H1 (cell line): ENCODE data around the gene WIPF1. TPM values are rescaled to one million over a fixed set of nuclear protein-coding genes. Genes with fewer than 3 reads are reported as not detected.

Source experiments
- CTCF ChIA-PET: fragments of 300-600 bp; sonication (Branson Sonifier 250); formaldehyde crosslinking; loops from one replicate; lab custom pipeline; 2021; ENCODE audit not compliant: partially characterized antibody; lab: Charles Lee
- POLR2A ChIA-PET: fragments of 300-600 bp; sonication (Branson Sonifier 250); formaldehyde crosslinking; loops from one replicate; lab custom pipeline; 2021; ENCODE audit warnings: inconsistent platforms; ENCODE audit not compliant: partially characterized antibody; lab: Charles Lee
- DNase-seq, 2 experiments: peaks; one replicate each; pipeline versions ENCODE4 v3.0.0 to v3.0.0-alpha.2; 2010 to 2022; ENCODE audit warnings: low spot score in 2 of 2, low read depth in 1 of 2, mixed read lengths in 1 of 2
- FAIRE-seq: peaks from 2 replicates; lab custom pipeline; 2011; peaks lifted over from hg19 to GRCh38; lab: Jason Lieb, UNC
- H2AFZ ChIP-seq: 2 replicates; pipeline ENCODE4 v1.8.1; 2012; ENCODE audit warnings: low read length, inconsistent platforms
- H2AK5ac ChIP-seq: 2 replicates; pipeline ENCODE4 v1.6.1; 2013; ENCODE audit warnings: low read depth, low read length
- H2BK120ac ChIP-seq: replicated peaks from 2 replicates; pipeline ENCODE3; 2013; ENCODE audit warnings: low read depth, low read length, inconsistent platforms
- H2BK12ac ChIP-seq: 2 replicates; pipeline ENCODE4 v1.6.1; 2013; ENCODE audit warnings: low read depth, low read length
- H2BK15ac ChIP-seq: 2 replicates; pipeline ENCODE4 v1.6.1; 2013; ENCODE audit warnings: low read length
- H2BK20ac ChIP-seq: 2 replicates; pipeline ENCODE4 v1.6.1; 2013; ENCODE audit warnings: low read length
- H2BK5ac ChIP-seq: 2 replicates; pipeline ENCODE4 v1.6.1; 2013; ENCODE audit warnings: low read depth, low read length
- H3K14ac ChIP-seq: 2 replicates; pipeline ENCODE4 v1.6.1; 2013; ENCODE audit warnings: inconsistent platforms; ENCODE audit not compliant: insufficient read length
- H3K18ac ChIP-seq: 2 replicates; pipeline ENCODE4 v1.6.1; 2013; ENCODE audit warnings: low read length; ENCODE audit errors: extremely low read depth
- H3K23ac ChIP-seq: 2 replicates; pipeline ENCODE4 v1.6.1; 2013; ENCODE audit warnings: inconsistent platforms; ENCODE audit not compliant: insufficient read length
- H3K23me2 ChIP-seq: 2 replicates; pipeline ENCODE4 v1.6.1; 2013; ENCODE audit warnings: low read depth, low read length
- H3K27ac ChIP-seq: 2 replicates; pipeline ENCODE4 v1.6.1; 2011; ENCODE audit warnings: low read depth, low read length, inconsistent platforms
- H3K27me3 ChIP-seq, 4 experiments: replicated peaks in 1 of 4; 1 replicate in 1 of 4; 2 replicates in 3 of 4; pipeline versions ENCODE4 v1.6.1 to v1.8.1; 2011 to 2013; ENCODE audit warnings: low read length in 3 of 4, mild to moderate bottlenecking in 3 of 4, inconsistent platforms in 2 of 4, mixed read lengths in 2 of 4, moderate library complexity in 1 of 4; ENCODE audit not compliant: control insufficient read depth in 3 of 4, insufficient read depth in 3 of 4; ENCODE audit errors: extremely low read depth in 1 of 4
- H3K36me3 ChIP-seq, 4 experiments: 2 replicates each; pipeline versions ENCODE4 v1.6.1 to v1.8.1; 2011 to 2013; ENCODE audit warnings: mild to moderate bottlenecking in 4 of 4, low read length in 3 of 4, moderate library complexity in 2 of 4, control low read depth in 1 of 4, inconsistent platforms in 1 of 4; ENCODE audit not compliant: insufficient read depth in 4 of 4, control insufficient read depth in 2 of 4
- H3K4ac ChIP-seq: replicated peaks from 2 replicates; pipeline ENCODE3; 2013; ENCODE audit warnings: low read length, low read depth, mixed read lengths, inconsistent platforms; ENCODE audit not compliant: insufficient read length
- H3K4me1 ChIP-seq, 4 experiments: replicated peaks in 1 of 4; 1 replicate in 1 of 4; 2 replicates in 3 of 4; pipeline versions ENCODE4 v1.6.1 to v1.8.1; 2011 to 2013; ENCODE audit warnings: low read length in 3 of 4, inconsistent platforms in 2 of 4, mixed read lengths in 1 of 4; ENCODE audit not compliant: insufficient read depth in 4 of 4, control insufficient read depth in 3 of 4
- H3K4me2 ChIP-seq, 2 experiments: 2 replicates each; pipeline versions ENCODE4 v1.6.1 to v1.8.1; 2011 to 2013; ENCODE audit warnings: low read depth in 2 of 2, low read length in 2 of 2, control low read depth in 1 of 2, inconsistent platforms in 1 of 2, mild to moderate bottlenecking in 1 of 2; ENCODE audit not compliant: insufficient read depth in 1 of 2
- H3K4me3 ChIP-seq, 4 experiments: fragments of 200-600, 300-600 bp in 1 of 4; sonication (generic), shearing (Covaris generic), sonication (Bioruptor Twin) in 1 of 4; 2 replicates each; pipeline versions ENCODE4 v1.5.1 to v1.8.1; 2011 to 2016; ENCODE audit warnings: low read length in 4 of 4, low read depth in 3 of 4, control low read depth in 2 of 4, inconsistent platforms in 2 of 4, mild to moderate bottlenecking in 2 of 4, mixed read lengths in 1 of 4, moderate library complexity in 1 of 4; ENCODE audit not compliant: insufficient read depth in 2 of 4; ENCODE audit errors: extremely low read depth in 1 of 4
- H3K56ac ChIP-seq: replicated peaks from 2 replicates; pipeline ENCODE3; 2013; ENCODE audit warnings: low read depth, mild to moderate bottlenecking, mixed read lengths, low read length, inconsistent platforms; ENCODE audit not compliant: insufficient read length
- H3K79me1 ChIP-seq: 2 replicates; pipeline ENCODE4 v1.6.1; 2013; ENCODE audit warnings: low read depth, low read length, control low read depth
- H3K79me2 ChIP-seq, 2 experiments: 2 replicates each; pipeline versions ENCODE4 v1.6.1 to v1.8.1; 2012 to 2013; ENCODE audit warnings: low read length in 2 of 2, mild to moderate bottlenecking in 2 of 2, inconsistent platforms in 1 of 2; ENCODE audit not compliant: insufficient read depth in 2 of 2, control insufficient read depth in 1 of 2
- H3K9ac ChIP-seq, 4 experiments: replicated peaks in 1 of 4; 1 replicate in 1 of 4; 2 replicates in 3 of 4; pipeline versions ENCODE4 v1.6.1 to v1.8.1; 2011 to 2013; ENCODE audit warnings: low read depth in 3 of 4, low read length in 3 of 4, control low read depth in 2 of 4, mild to moderate bottlenecking in 2 of 4, moderate library complexity in 2 of 4, inconsistent platforms in 1 of 4; ENCODE audit errors: extremely low read depth in 1 of 4
- H3K9me3 ChIP-seq, 2 experiments: 2 replicates each; pipeline versions ENCODE4 v1.6.1 to v1.8.1; 2012 to 2013; ENCODE audit warnings: mild to moderate bottlenecking in 2 of 2, moderate library complexity in 2 of 2, control low read depth in 1 of 2, inconsistent platforms in 1 of 2, low read depth in 1 of 2, low read length in 1 of 2, mixed read lengths in 1 of 2; ENCODE audit not compliant: insufficient read depth in 2 of 2
- H4K20me1 ChIP-seq, 2 experiments: replicated peaks in 1 of 2; 2 replicates each; pipeline versions ENCODE3 to v1.8.1; 2011 to 2013; ENCODE audit warnings: inconsistent platforms in 2 of 2, low read length in 2 of 2, mild to moderate bottlenecking in 1 of 2; ENCODE audit not compliant: insufficient read depth in 2 of 2, control insufficient read depth in 1 of 2
- H4K5ac ChIP-seq: 2 replicates; pipeline ENCODE4 v1.6.1; 2013; ENCODE audit warnings: low read length, low read depth, mixed read lengths, inconsistent platforms; ENCODE audit not compliant: insufficient read length
- H4K8ac ChIP-seq: 2 replicates; pipeline ENCODE4 v1.8.0; 2013; ENCODE audit warnings: mild to moderate bottlenecking, moderate library complexity, low read length, inconsistent platforms; ENCODE audit not compliant: insufficient read depth; ENCODE audit errors: extremely low read depth
- H4K91ac ChIP-seq: replicated peaks from 2 replicates; pipeline ENCODE3; 2013; ENCODE audit warnings: low read length, mixed read lengths, inconsistent platforms; ENCODE audit not compliant: insufficient read length
- ASH2L ChIP-seq: fragments of 200-600, 300-600 bp; sonication (generic); IDR thresholded peaks from one replicate; pipeline ENCODE4 v1.7.1; 2017; ENCODE audit warnings: low read length
- CBX5 ChIP-seq: fragments of 300-800, 300-1000 bp; sonication (generic); IDR thresholded peaks from 2 replicates; pipeline ENCODE4 v1.7.1; 2016; ENCODE audit warnings: antibody characterized with exemption, low read length, low read depth
- CBX8 ChIP-seq: fragments of 300-800, 300-1000 bp; sonication (generic); IDR thresholded peaks from 2 replicates; pipeline ENCODE4 v1.7.1; 2016; ENCODE audit warnings: low read depth, low read length, borderline replicate concordance
- CEBPB ChIP-seq: IDR thresholded peaks from 2 replicates; pipeline ENCODE4 v1.6.1; 2012; ENCODE audit warnings: low read depth, low read length
- CHD1 ChIP-seq: IDR thresholded peaks from 2 replicates; pipeline ENCODE4 v1.6.1; 2012; ENCODE audit warnings: low read depth, low read length, improper control_type of control experiment
- FOSL1 ChIP-seq: IDR thresholded peaks from 2 replicates; pipeline ENCODE4 v1.6.1; 2011; ENCODE audit warnings: mild to moderate bottlenecking, low read depth, low read length, moderate library complexity; ENCODE audit not compliant: insufficient read depth
- NANOG ChIP-seq: IDR thresholded peaks from 2 replicates; pipeline ENCODE4 v1.6.1; 2011; ENCODE audit warnings: low read length, low read depth, mild to moderate bottlenecking, inconsistent platforms; ENCODE audit not compliant: insufficient read depth, poor library complexity, severe bottlenecking
- RBBP5 ChIP-seq: IDR thresholded peaks from 2 replicates; pipeline ENCODE4 v1.7.1; 2012; ENCODE audit warnings: low read depth, mild to moderate bottlenecking, inconsistent platforms, low read length, moderate library complexity, borderline replicate concordance
- RFX5 ChIP-seq: IDR thresholded peaks from 2 replicates; pipeline ENCODE4 v1.6.1; 2011; ENCODE audit warnings: low read depth, low read length, improper control_type of control experiment, borderline replicate concordance
- RXRA ChIP-seq: IDR thresholded peaks from 2 replicates; pipeline ENCODE4 v1.6.1; 2011; ENCODE audit warnings: low read depth, mild to moderate bottlenecking, low read length, moderate library complexity; ENCODE audit not compliant: insufficient read depth
- SAP30 ChIP-seq: fragments of 300-600 bp; sonication (generic); IDR thresholded peaks from 2 replicates; pipeline ENCODE4 v1.7.1; 2012; ENCODE audit warnings: low read length, moderate library complexity, mild to moderate bottlenecking, inconsistent platforms; ENCODE audit not compliant: insufficient read depth, insufficient replicate concordance
- SP4 ChIP-seq: IDR thresholded peaks from 2 replicates; pipeline ENCODE4 v1.6.1; 2012; ENCODE audit warnings: low read length, inconsistent platforms
- TAF7 ChIP-seq: optimal IDR thresholded peaks from 2 replicates; pipeline ENCODE3; 2011; ENCODE audit warnings: low read depth, mild to moderate bottlenecking, inconsistent platforms, low read length, moderate library complexity, borderline replicate concordance
- WGBS, 2 experiments: shearing (Covaris generic) in 1 of 2; methylation state at CpG; one replicate each; pipeline versions ENCODE4 v1.1.6 to v1.1.7; 2013 to 2015; ENCODE audit warnings: low lambda C conversion rate in 2 of 2, mixed read lengths in 2 of 2, inconsistent platforms in 1 of 2, low coverage in 1 of 2, missing lambda C conversion rate in 1 of 2; ENCODE audit not compliant: insufficient replicate concordance in 2 of 2, insufficient coverage in 1 of 2, insufficient read length in 1 of 2; ENCODE audit errors: extremely low coverage in 1 of 2, missing lambda C conversion rate in 1 of 2; 5-methylcytosine and 5-hydroxymethylcytosine counted together
- polyA plus RNA-seq, 7 experiments: library from polyadenylated mRNA; depleted of rRNA in 3 of 7; stranded (reverse) in 5 of 7; unstranded in 2 of 7; fragments of >200 nt in 5 of 7; fragments of 200-250 nt in 2 of 7; gene quantifications; 1 replicate in 5 of 7; 2 replicates in 1 of 7; 4 replicates in 1 of 7; pipeline versions ENCODE4 v1.2.1 to v1.2.3, GENCODE V29; 2011 to 2013; ENCODE audit warnings: missing spikeins in 2 of 7, mixed read lengths in 2 of 7
- total RNA-seq: library from RNA; stranded (reverse); fragmentation: NEBNext Ultra II Directional; extraction: Animal tissue kit (Norgen Biotek cat#: 25700); gene quantifications from 2 replicates; pipeline ENCODE4 v1.2.1, GENCODE V29; 2021

WIPF1 gene
- total and polyA plus RNA-seq, 2 of the 8 experiments (the other 6 are each of a cell fraction or from before 2014, with no cell fraction given) = 4.7 to 5.2 TPM

DNA sequence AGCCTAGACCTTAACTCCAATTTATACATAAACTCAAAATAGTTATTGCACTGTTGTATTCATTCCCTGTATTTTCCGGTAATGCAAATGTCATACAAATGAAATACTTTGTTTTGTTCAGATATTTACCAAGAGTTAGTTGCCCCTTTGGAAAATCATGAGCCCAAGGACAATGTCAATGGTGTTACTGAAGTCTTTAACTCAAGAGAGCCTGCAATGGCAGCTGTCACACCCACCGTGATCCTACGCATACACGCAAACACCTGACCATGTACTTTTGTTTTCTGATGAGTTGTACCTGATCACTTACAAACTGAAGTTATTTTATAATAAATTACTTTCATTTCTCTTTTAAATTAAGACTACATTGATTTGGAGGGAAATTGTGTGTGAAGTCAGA, 11.7 kb upstream of the WIPF1 start:
- CTCF ChIA-PET = interaction anchor here (0.9 to 1.5 kb wide), 3 partner anchors 28 to 149 kb away, joined by 3 to 4 read pairs (median 3); no protein-coding TSS in a partner anchor
- no peaks in the 10 kb centered on the region for H3K27me3 ChIP-seq
- H2AK5ac ChIP-seq = no peak overlapping the region
- no peak overlapping the region for H3K56ac ChIP-seq
- no peak overlapping the region for H3K14ac ChIP-seq
- no peak overlapping the region for H4K5ac ChIP-seq
- no peak overlapping the region for H3K27ac ChIP-seq
- H3K9me3 ChIP-seq = no peaks in the 10 kb centered on the region
- H2BK15ac ChIP-seq = no peak overlapping the region
- H3K79me1 ChIP-seq = no peaks in the 10 kb centered on the region
- no peaks in the 10 kb centered on the region for H3K36me3 ChIP-seq
- WGBS, 2 experiments = 97% methylated on average over 4 of the region's 4 CpGs; no CpG with 5 or more reads in 1 of the 2 experiments
- no peak overlapping the region for H2BK120ac ChIP-seq
- no peaks in the 10 kb centered on the region for H4K20me1 ChIP-seq
- no peak overlapping the region for H4K91ac ChIP-seq
- FAIRE-seq (no peak), DNase-seq (no peak)
- no peak overlapping the region for H2BK20ac ChIP-seq
- no peak overlapping the region for H3K4ac ChIP-seq
- no peak overlapping the region for H3K9ac ChIP-seq
- H2BK12ac ChIP-seq = no peak overlapping the region
- no peaks in the 10 kb centered on the region for H3K23me2 ChIP-seq
- H4K8ac ChIP-seq = no peak overlapping the region
- H3K4me2 ChIP-seq = no peak overlapping the region
- H2BK5ac ChIP-seq = no peak overlapping the region
- no peaks in the 10 kb centered on the region for H3K79me2 ChIP-seq
- H2AFZ ChIP-seq = no peak overlapping the region
- H3K18ac ChIP-seq = no peak overlapping the region
- no peak overlapping the region for H3K23ac ChIP-seq
- H3K4me3 ChIP-seq = no peak overlapping the region
- H3K4me1 ChIP-seq = no peaks in the 10 kb centered on the region; a peak in 1 of 7 replicates
- POLR2A ChIA-PET = interaction anchor here (1.3 kb wide), 1 partner anchor 22 kb away, joined by 3 read pairs; no protein-coding TSS in a partner anchor
- TF ChIP-seq CHD1 (no peak), CBX5 (no peak), ASH2L (no peak), TAF7 (no peak), CEBPB (no peak), RFX5 (no peak), SP4 (no peak), RXRA (no peak), NANOG (no peak), SAP30 (no peak), RBBP5 (no peak), FOSL1 (no peak), CBX8 (no peak)
